Osteocyte (in vitro differentiated cells): Measurements from ENCODE around the gene NOS2. TPM values are rescaled to one million over a fixed set of nuclear protein-coding genes. Genes with fewer than 3 reads are reported as not detected.
"Not testable (repeated sequence)": the region's sequence is repeated elsewhere in the genome, so short reads cannot be mapped to it uniquely, and the experiment has no call there.

ENCODE experiments used
- DNase-seq: peaks from one replicate; pipeline ENCODE4 v3.0.0; 2021; ENCODE audit warnings: mixed read lengths; ENCODE audit not compliant: unreplicated experiment; ENCODE audit errors: extremely low spot score
- H3K27ac Mint-ChIP-seq: one replicate; pipeline ENCODE4 v1.8.0; 2021; ENCODE audit warnings: mild to moderate bottlenecking, mixed read lengths; ENCODE audit not compliant: unreplicated experiment
- H3K27me3 Mint-ChIP-seq: one replicate; pipeline ENCODE4 v1.8.0; 2021; ENCODE audit warnings: mixed read lengths; ENCODE audit not compliant: unreplicated experiment
- H3K36me3 Mint-ChIP-seq: one replicate; pipeline ENCODE4 v1.8.0; 2021; ENCODE audit warnings: mixed read lengths; ENCODE audit not compliant: unreplicated experiment
- H3K4me1 Mint-ChIP-seq: one replicate; pipeline ENCODE4 v1.8.0; 2021; ENCODE audit warnings: mixed read lengths; ENCODE audit not compliant: unreplicated experiment
- H3K4me3 Mint-ChIP-seq: one replicate; pipeline ENCODE4 v1.8.0; 2021; ENCODE audit warnings: mild to moderate bottlenecking, moderate library complexity, mixed read lengths; ENCODE audit not compliant: unreplicated experiment
- H3K9me3 Mint-ChIP-seq: one replicate; pipeline ENCODE4 v1.8.0; 2021; ENCODE audit warnings: mixed read lengths; ENCODE audit not compliant: unreplicated experiment
- CTCF ChIP-seq: fragments of 200-600 bp; sonication (generic); IDR thresholded peaks from 2 replicates; pipeline ENCODE4 v1.5.0; 2021; ENCODE audit warnings: antibody characterized with exemption, mild to moderate bottlenecking, moderate library complexity
- total RNA-seq: library from RNA; stranded (reverse); gene quantifications from 2 replicates; pipeline ENCODE4 v1.2.1, GENCODE V29; 2021

The NOS2 gene
- total RNA-seq, 1 donor from 2014 or later = not detected

DNA sequence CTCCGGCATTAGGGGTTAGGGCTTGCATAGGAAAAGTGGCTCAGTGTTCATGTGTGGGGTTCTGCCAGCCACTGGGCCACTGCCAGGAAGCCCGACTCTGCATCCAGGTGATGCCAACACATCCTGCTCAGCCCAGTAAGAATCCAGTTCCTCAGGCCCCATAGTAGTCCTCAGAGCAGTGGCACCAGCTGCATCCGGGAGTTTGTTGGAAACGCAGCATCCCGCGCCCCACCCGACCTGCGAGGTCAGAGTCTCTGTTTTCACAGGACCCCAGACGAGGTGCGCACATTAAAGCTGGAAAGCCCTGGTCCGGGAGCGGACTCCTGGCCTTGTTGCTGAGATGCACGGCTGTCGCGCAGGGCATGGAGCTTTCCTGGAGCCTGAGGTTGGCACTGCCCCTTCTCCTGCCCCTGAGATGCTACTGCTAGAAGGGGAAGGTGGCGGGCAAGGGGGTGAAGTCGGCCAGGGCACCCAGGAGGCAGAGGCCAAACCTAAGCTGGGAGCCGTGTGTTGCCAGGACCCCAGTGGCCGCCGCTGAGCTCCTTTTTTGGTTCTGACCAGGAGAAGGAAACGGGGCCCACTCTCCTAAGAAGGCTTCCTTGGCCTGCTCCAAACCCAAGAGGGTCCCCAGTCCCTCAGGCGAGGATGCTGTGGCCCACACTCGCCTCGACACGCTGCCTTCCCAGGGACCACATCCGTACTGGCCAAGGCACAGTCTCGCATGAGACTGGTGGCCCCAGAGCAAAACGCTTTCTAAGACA lies 44.4 kb downstream of the NOS2 start:
- H3K4me3 Mint-ChIP-seq = no peak overlapping the region
- no peaks in the 10 kb centered on the region for H3K9me3 Mint-ChIP-seq
- no peak overlapping the region for H3K27ac Mint-ChIP-seq
- peaks cover 6% of the 10 kb centered on the region for H3K27me3 Mint-ChIP-seq
- no peak for DNase-seq
- TF ChIP-seq CTCF = no peak
- H3K4me1 Mint-ChIP-seq = no peaks in the 10 kb centered on the region
- H3K36me3 Mint-ChIP-seq = no peaks in the 10 kb centered on the region

GRCh38 chr17:27754549-27754948 lies 45.8 kb downstream of the NOS2 start:
- H3K9me3 Mint-ChIP-seq = no peaks in the 10 kb centered on the region
- no peak for TF ChIP-seq CTCF
- peaks cover 6% of the 10 kb centered on the region for H3K27me3 Mint-ChIP-seq
- H3K4me3 Mint-ChIP-seq = no peak overlapping the region
- no peaks in the 10 kb centered on the region for H3K4me1 Mint-ChIP-seq
- H3K27ac Mint-ChIP-seq = no peak overlapping the region
- no peak for DNase-seq
- no peaks in the 10 kb centered on the region for H3K36me3 Mint-ChIP-seq

DNA sequence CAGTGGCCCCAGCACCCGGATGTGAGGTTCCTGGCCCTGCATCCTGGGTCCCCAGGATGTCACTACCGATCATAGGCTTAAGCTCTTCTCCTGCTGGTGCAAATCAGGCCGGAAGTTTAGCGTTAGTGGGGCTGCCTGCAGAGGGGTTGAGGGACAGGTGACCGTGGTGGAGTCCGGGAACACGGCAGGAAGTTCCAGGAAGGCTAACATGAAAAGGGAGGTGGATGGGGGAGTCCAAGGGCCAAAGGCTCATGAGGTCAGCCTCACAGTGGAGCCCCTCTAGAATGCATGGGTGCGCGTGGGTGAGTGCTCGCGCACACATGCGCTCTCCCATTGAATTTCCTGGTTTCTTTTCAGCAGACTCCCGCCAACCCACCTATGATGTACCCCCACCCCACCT lies 46.6 kb downstream of the NOS2 start:
- H3K27ac Mint-ChIP-seq, H3K27me3 Mint-ChIP-seq, DNase-seq, H3K4me1 Mint-ChIP-seq, H3K9me3 Mint-ChIP-seq, H3K4me3 Mint-ChIP-seq, H3K36me3 Mint-ChIP-seq: not testable (repeated sequence)

- not testable (repeated sequence) for H3K27ac Mint-ChIP-seq, DNase-seq, H3K36me3 Mint-ChIP-seq, H3K4me1 Mint-ChIP-seq, H3K4me3 Mint-ChIP-seq, H3K27me3 Mint-ChIP-seq, H3K9me3 Mint-ChIP-seq
These were observed 47.3 kb downstream of the NOS2 start for GRCh38 chr17:27752831-27753619.

DNA sequence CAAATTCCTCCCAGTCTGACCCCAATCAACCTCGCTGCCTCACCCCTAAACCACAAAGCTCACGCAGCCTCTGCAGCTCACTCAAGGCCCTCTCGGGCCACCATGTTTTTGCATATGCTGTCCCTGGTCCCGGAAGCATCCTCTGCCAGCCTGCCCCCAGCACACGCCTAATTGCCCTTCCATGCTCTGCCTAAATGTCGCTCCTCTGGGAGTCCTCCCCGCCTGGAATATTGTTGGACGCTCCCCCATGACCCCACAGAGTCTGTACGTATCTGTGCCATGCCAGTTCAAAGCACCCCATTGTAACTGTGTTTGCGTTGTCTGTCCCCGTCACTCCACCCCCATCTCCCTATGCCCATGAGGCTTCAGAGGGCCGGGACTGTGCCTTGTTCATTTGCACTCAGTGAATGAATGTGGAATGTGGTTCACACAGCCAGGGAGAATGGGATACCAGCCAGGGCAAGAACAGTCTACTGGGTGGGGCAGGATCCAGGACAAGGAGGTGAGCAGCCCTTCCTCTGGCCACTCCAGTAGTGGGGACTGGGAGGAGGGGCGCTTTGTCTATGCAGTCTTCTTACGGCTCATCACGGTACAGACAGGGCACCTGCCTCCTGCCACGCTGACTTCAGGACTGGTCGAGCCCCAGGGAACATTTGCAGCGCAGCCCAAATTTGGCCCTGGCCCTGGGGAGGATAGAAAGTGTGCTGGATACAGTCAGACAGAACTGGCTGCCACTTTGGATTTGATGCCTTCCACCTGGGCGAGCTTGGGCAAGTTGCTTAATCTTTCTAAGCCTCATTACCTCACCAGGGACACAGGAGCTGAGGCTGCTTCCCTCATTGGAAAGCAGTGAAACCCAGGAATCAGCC lies 48.5 kb downstream of the NOS2 start:
- TF ChIP-seq CTCF = no peak
- Mint-ChIP-seq H3K27ac (no peak overlapping the region), H3K4me3 (no peak overlapping the region), H3K4me1 (no peaks in the 10 kb centered on the region), H3K9me3 (no peaks in the 10 kb centered on the region), H3K36me3 (no peaks in the 10 kb centered on the region), H3K27me3 (peaks cover 1% of the 10 kb centered on the region)
- peak; percentile 74 for DNase-seq
